Smooth muscle cell (in vitro differentiated cells): ENCODE data around the gene CTNNA3. TPM values are rescaled to one million over a fixed set of nuclear protein-coding genes. Genes with fewer than 3 reads are reported as not detected.
"Not testable (repeated sequence)": the region's sequence is repeated elsewhere in the genome, so short reads cannot be mapped to it uniquely, and the experiment has no call there.

Experiments
- DNase-seq: peaks from one replicate; lab custom pipeline; 2025; ENCODE audit not compliant: unreplicated experiment; lab: John Stamatoyannopoulos, UW
- H2AFZ ChIP-seq: fragments of 200-600 bp; sonication (generic); 2 replicates; pipeline ENCODE4 v1.6.0; 2016; ENCODE audit warnings: antibody characterized with exemption, low read depth, mild to moderate bottlenecking
- H3F3A ChIP-seq: fragments of 200-600 bp; sonication (generic); 2 replicates; pipeline ENCODE4 v1.6.0; 2017; ENCODE audit warnings: antibody characterized with exemption, low read depth
- H3K27ac ChIP-seq: fragments of 200-600 bp; sonication (generic); 2 replicates; pipeline ENCODE4 v1.5.1; 2016; ENCODE audit warnings: low read depth, mild to moderate bottlenecking
- H3K27me3 ChIP-seq: fragments of 200-600 bp; sonication (generic); 2 replicates; pipeline ENCODE4 v1.6.1; 2016; ENCODE audit warnings: low read depth, mild to moderate bottlenecking
- H3K36me3 ChIP-seq: fragments of 200-600 bp; sonication (generic); 2 replicates; pipeline ENCODE4 v1.5.1; 2016; ENCODE audit warnings: low read depth
- H3K4me1 ChIP-seq: fragments of 200-600 bp; sonication (generic); 2 replicates; pipeline ENCODE4 v1.5.1; 2016; ENCODE audit warnings: low read depth
- H3K4me2 ChIP-seq: fragments of 200-600 bp; sonication (generic); 2 replicates; pipeline ENCODE4 v1.6.0; 2016; ENCODE audit warnings: mild to moderate bottlenecking
- H3K4me3 ChIP-seq: fragments of 200-600 bp; sonication (generic); 2 replicates; pipeline ENCODE4 v1.5.1; 2016; ENCODE audit warnings: mild to moderate bottlenecking
- H3K79me2 ChIP-seq: fragments of 200-600 bp; sonication (generic); 2 replicates; pipeline ENCODE4 v1.6.0; 2016; ENCODE audit warnings: low read depth, mild to moderate bottlenecking
- H3K9ac ChIP-seq: fragments of 200-600 bp; sonication (generic); 2 replicates; pipeline ENCODE4 v1.6.0; 2016; ENCODE audit warnings: low read depth
- H3K9me3 ChIP-seq: fragments of 200-600 bp; sonication (generic); replicated peaks from 2 replicates; pipeline ENCODE4 v1.5.1; 2016; ENCODE audit warnings: low read depth
- H4K20me1 ChIP-seq: fragments of 200-600 bp; sonication (generic); 2 replicates; pipeline ENCODE4 v1.6.0; 2016; ENCODE audit warnings: low read depth
- WGBS: methylation state at CpG from one replicate; pipeline ENCODE4 v1.1.7; 2016; ENCODE audit warnings: low lambda C conversion rate; 5-methylcytosine and 5-hydroxymethylcytosine counted together
- polyA plus RNA-seq: library from polyadenylated mRNA; unstranded; fragments of >200 nt; fragmentation: Nextera tagmentation; extraction: Ambion mirVana; gene quantifications from 2 replicates; pipeline ENCODE4 v1.2.1, GENCODE V29; 2016
- total RNA-seq: library from RNA; depleted of rRNA; stranded (reverse); fragments of >200 nt; gene quantifications from 2 replicates; pipeline ENCODE4 v1.2.3, GENCODE V29; 2014
- TF ChIP-seq, protein P1 (sequence below): fragments of 200-600 bp; sonication (generic); IDR thresholded peaks from 2 replicates; pipeline ENCODE4 v1.5.1; 2017; ENCODE audit warnings: borderline replicate concordance, mild to moderate bottlenecking, antibody characterized with exemption; ENCODE audit not compliant: insufficient read depth, poor library complexity, severe bottlenecking

CTNNA3 gene
- total and polyA plus RNA-seq, 2 experiments from 2014 or later: 1.3 TPM; not detected in 1

GRCh38 chr10:67242528-67242927 is 453.5 kb downstream of the CTNNA3 start:
- no peaks in the 10 kb centered on the region for H3K79me2 ChIP-seq
- H3K27ac ChIP-seq: no peak overlapping the region

GRCh38 chr10:67241451-67241850 is 454.5 kb downstream of the CTNNA3 start:
- Histone ChIP-seq H2AFZ (no peak overlapping the region), H3K9ac (no peak overlapping the region), H3K9me3 (no peaks in the 10 kb centered on the region), H3K4me1 (no peaks in the 10 kb centered on the region), H3F3A (no peaks in the 10 kb centered on the region), H3K36me3 (no peaks in the 10 kb centered on the region), H3K79me2 (no peaks in the 10 kb centered on the region), H3K4me3 (no peak overlapping the region), H3K27me3 (no peaks in the 10 kb centered on the region), H3K27ac (no peak overlapping the region), H3K4me2 (no peak overlapping the region), H4K20me1 (no peaks in the 10 kb centered on the region)
- DNase-seq: no peak
- 0% methylated on average over 1 of the region's 1 CpG for WGBS
- TF ChIP-seq, protein P1, sequence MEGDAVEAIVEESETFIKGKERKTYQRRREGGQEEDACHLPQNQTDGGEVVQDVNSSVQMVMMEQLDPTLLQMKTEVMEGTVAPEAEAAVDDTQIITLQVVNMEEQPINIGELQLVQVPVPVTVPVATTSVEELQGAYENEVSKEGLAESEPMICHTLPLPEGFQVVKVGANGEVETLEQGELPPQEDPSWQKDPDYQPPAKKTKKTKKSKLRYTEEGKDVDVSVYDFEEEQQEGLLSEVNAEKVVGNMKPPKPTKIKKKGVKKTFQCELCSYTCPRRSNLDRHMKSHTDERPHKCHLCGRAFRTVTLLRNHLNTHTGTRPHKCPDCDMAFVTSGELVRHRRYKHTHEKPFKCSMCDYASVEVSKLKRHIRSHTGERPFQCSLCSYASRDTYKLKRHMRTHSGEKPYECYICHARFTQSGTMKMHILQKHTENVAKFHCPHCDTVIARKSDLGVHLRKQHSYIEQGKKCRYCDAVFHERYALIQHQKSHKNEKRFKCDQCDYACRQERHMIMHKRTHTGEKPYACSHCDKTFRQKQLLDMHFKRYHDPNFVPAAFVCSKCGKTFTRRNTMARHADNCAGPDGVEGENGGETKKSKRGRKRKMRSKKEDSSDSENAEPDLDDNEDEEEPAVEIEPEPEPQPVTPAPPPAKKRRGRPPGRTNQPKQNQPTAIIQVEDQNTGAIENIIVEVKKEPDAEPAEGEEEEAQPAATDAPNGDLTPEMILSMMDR: no peak

More at GRCh38 chr10:67242528-67242927, 453.5 kb downstream of the CTNNA3 start:
- H4K20me1 ChIP-seq: no peaks in the 10 kb centered on the region
- no peak overlapping the region for H3K9ac ChIP-seq
- H3K4me2 ChIP-seq: no peak overlapping the region
- no peaks in the 10 kb centered on the region for H3K27me3 ChIP-seq
- H3F3A ChIP-seq: no peaks in the 10 kb centered on the region
- no peak overlapping the region for H3K4me3 ChIP-seq
- no peaks in the 10 kb centered on the region for H3K36me3 ChIP-seq
- no peak for DNase-seq
- WGBS: 63% methylated on average over 3 of the region's 3 CpGs
- no peaks in the 10 kb centered on the region for H3K9me3 ChIP-seq
- TF ChIP-seq, protein P1: no peak
- H3K4me1 ChIP-seq: no peaks in the 10 kb centered on the region
- no peak overlapping the region for H2AFZ ChIP-seq

DNA sequence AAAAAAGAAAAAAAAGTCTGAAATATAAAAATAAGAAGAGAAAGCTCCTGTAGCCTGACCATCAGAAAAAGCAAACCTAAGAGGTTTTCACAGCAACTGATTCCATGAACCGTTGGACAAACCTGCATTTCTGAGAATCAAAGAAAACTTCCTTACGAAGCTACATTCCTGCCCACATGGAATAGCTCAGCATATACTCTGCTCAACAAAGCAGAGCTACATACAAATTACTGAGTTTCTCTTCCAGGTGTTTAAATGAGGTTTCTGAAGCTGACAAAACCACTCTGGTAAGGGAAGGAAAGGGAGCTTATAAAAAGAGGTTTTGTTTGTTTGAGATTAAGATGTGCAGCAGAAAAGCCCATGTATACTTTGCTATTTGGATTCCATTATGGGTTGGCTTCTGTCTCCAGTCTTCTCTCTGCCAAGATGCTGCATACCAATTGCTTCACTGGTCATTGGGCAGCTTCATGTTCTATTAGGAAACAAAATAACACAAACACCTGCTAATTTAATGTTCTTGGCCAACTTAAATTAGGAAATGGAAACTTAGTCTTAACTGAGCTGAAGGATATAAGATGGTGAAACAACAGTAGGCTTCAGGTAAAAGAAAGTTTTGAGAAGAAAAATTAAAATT is 456.0 kb downstream of the CTNNA3 start:
- no peak overlapping the region for H3K27ac ChIP-seq
- H3F3A ChIP-seq: no peaks in the 10 kb centered on the region
- TF ChIP-seq, protein P1: no peak
- H3K9me3 ChIP-seq: no peaks in the 10 kb centered on the region
- no peak overlapping the region for H3K4me3 ChIP-seq
- no peak overlapping the region for H2AFZ ChIP-seq
- DNase-seq: no peak
- no peaks in the 10 kb centered on the region for H3K4me1 ChIP-seq
- no peaks in the 10 kb centered on the region for H3K36me3 ChIP-seq
- no peak overlapping the region for H3K9ac ChIP-seq
- H4K20me1 ChIP-seq: no peaks in the 10 kb centered on the region
- no peaks in the 10 kb centered on the region for H3K27me3 ChIP-seq
- WGBS: 92% methylated on average over 2 of the region's 2 CpGs
- no peak overlapping the region for H3K4me2 ChIP-seq
- no peaks in the 10 kb centered on the region for H3K79me2 ChIP-seq

DNA sequence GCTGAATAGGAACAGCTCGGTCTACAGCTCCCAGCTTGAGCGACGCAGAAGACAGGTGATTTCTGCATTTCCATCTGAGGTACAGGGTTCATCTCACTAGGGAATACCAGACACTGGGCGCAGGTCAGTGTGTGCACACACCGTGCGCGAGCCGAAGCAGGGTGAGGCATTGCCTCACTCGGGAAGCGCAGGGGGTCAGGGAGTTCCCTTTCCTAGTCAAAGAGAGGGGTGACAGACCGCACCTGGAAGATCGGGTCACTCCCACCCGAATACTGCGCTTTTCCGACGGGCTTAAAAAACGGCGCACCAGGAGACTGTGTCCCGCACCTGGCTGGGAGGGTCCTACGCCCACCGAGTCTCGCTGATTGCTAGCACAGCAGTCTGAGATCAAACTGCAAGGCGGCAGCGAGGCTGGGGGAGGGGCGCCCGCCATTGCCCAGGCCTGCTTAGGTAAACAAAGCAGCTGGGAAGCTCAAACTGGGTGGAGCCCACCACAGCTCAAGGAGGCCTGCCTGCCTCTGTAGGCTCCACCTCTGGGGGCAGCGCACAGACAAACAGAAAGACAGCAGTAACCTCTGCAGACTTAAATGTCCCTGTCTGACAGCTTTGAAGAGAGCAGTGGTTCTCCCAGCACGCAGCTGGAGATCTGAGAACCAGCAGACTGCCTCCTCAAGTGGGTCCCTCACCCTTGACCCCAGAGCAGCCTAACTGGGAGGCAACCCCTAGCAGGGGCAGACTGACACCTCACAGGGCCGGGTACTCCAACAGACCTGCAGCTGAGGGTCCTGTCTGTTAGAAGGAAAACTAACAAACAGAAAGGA is 465.1 kb downstream of the CTNNA3 start:
- H3K27ac ChIP-seq, H3K4me1 ChIP-seq, H4K20me1 ChIP-seq, DNase-seq, H3F3A ChIP-seq, H3K9ac ChIP-seq, H3K36me3 ChIP-seq, H3K9me3 ChIP-seq, H3K79me2 ChIP-seq, H3K27me3 ChIP-seq: not testable (repeated sequence)
- H2AFZ ChIP-seq: peak overlapping the region; percentile 93
- WGBS: 13% methylated on average over 29 of the region's 29 CpGs
- peak overlapping the region; percentile 64 for H3K4me3 ChIP-seq
- peak overlapping the region; percentile 87 for H3K4me2 ChIP-seq
